HepG2 (cell line): Measurements from ENCODE around the gene SPRTN. TPM values are rescaled to one million over a fixed set of nuclear protein-coding genes. Genes with fewer than 3 reads are reported as not detected.

Source experiments
- ATAC-seq: fragments of 200-7000 bp; cut with Tn5 transposase; 3 replicates; pipeline ENCODE4 v1.9.1; 2020; ENCODE audit warnings: mild to moderate bottlenecking, moderate library complexity
- BruUV-seq: library from RNA; stranded (reverse); fragments of 400-500 nt; replicated peaks from 2 replicates; lab custom pipeline; 2021; lab: Mats Ljungman, UMichigan
- CTCF ChIA-PET: fragments of 300-600 bp; formaldehyde crosslinking; extraction: SDS; loops from one replicate; lab custom pipeline; 2021; ENCODE audit warnings: low total read pairs, inconsistent platforms, low intra/inter-chr PET ratio; lab: Yijun Ruan, JAX
- POLR2A ChIA-PET: fragments of 350-600 bp; sonication (Branson Sonifier 250); formaldehyde crosslinking; loops from one replicate; lab custom pipeline; 2020; ENCODE audit warnings: antibody characterized with exemption, inconsistent platforms; lab: Yijun Ruan, JAX
- DNase-seq: peaks from one replicate; pipeline ENCODE4 v3.0.0-alpha.2; 2015; ENCODE audit warnings: low spot score
- FAIRE-seq: peaks from 3 replicates; lab custom pipeline; 2011; peaks lifted over from hg19 to GRCh38; lab: Jason Lieb, UNC
- H2AFZ ChIP-seq: one replicate; pipeline ENCODE4 v1.6.1; 2011; ENCODE audit warnings: low read length, inconsistent platforms
- H3K27ac ChIP-seq: fragments of 300-600 bp; 3 replicates; pipeline ENCODE4 v1.8.0; 2011; ENCODE audit warnings: mixed run types, mild to moderate bottlenecking, mixed read lengths, low read length, inconsistent platforms; ENCODE audit not compliant: insufficient read depth; ENCODE audit errors: extremely low read length
- H3K27me3 ChIP-seq, 2 experiments: fragments of 200-600 bp in 1 of 2; 2 replicates in 1 of 2; 3 replicates in 1 of 2; pipeline versions ENCODE4 v1.6.0 to v1.8.0; 2011; ENCODE audit warnings: low read length in 2 of 2, mild to moderate bottlenecking in 2 of 2, moderate library complexity in 2 of 2, inconsistent platforms in 1 of 2; ENCODE audit not compliant: insufficient read depth in 2 of 2, control insufficient read depth in 1 of 2
- H3K36me3 ChIP-seq, 2 experiments: fragments of 200-600 bp in 1 of 2; replicated peaks in 1 of 2; 2 replicates in 1 of 2; 3 replicates in 1 of 2; pipeline versions ENCODE4 v1.5.1 to v1.8.0; 2011; ENCODE audit warnings: low read length in 2 of 2, inconsistent platforms in 1 of 2; ENCODE audit not compliant: insufficient read depth in 2 of 2, control insufficient read depth in 1 of 2
- H3K4me1 ChIP-seq: 2 replicates; pipeline ENCODE4 v1.5.1; 2012; ENCODE audit warnings: low read length, inconsistent platforms; ENCODE audit not compliant: insufficient read depth
- H3K4me2 ChIP-seq: 2 replicates; pipeline ENCODE4 v1.6.0; 2011; ENCODE audit warnings: low read depth, low read length, inconsistent platforms
- H3K4me3 ChIP-seq, 3 experiments: fragments of 200-600 bp in 1 of 3; sonication (generic), shearing (Covaris generic) in 1 of 3; replicated peaks in 1 of 3; 2 replicates each; pipeline ENCODE4 v1.5.1; 2011 to 2016; ENCODE audit warnings: low read length in 3 of 3, inconsistent platforms in 2 of 3, low read depth in 2 of 3, mild to moderate bottlenecking in 2 of 3, control low read depth in 1 of 3, mixed read lengths in 1 of 3; ENCODE audit not compliant: insufficient read depth in 1 of 3
- H3K79me2 ChIP-seq: one replicate; pipeline ENCODE4 v1.6.1; 2011; ENCODE audit warnings: low read length, inconsistent platforms; ENCODE audit not compliant: insufficient read depth
- H3K9ac ChIP-seq: 2 replicates; pipeline ENCODE4 v1.6.0; 2011; ENCODE audit warnings: mild to moderate bottlenecking, low read depth, low read length, inconsistent platforms; ENCODE audit not compliant: insufficient read depth
- H3K9me3 ChIP-seq: 2 replicates; pipeline ENCODE4 v1.5.1; 2012; ENCODE audit warnings: mild to moderate bottlenecking, low read length
- H4K20me1 ChIP-seq: 2 replicates; pipeline ENCODE4 v1.6.0; 2011; ENCODE audit warnings: inconsistent platforms, mild to moderate bottlenecking, low read length, moderate library complexity; ENCODE audit not compliant: insufficient read depth
- ARID5B ChIP-seq: IDR thresholded peaks from 2 replicates; pipeline ENCODE4 v1.4.0; 2020; ENCODE audit warnings: mild to moderate bottlenecking, missing genetic modification reagents
- ASH2L ChIP-seq: fragments of 300-600, 200-600 bp; sonication (generic); IDR thresholded peaks from 2 replicates; pipeline ENCODE4 v1.7.0; 2017; ENCODE audit warnings: low read depth, mild to moderate bottlenecking, moderate library complexity, mixed read lengths, low read length; ENCODE audit not compliant: insufficient read length
- ATF7 ChIP-seq, 2 experiments: fragments of 450-650 bp in 1 of 2; sonication (generic) in 1 of 2; formaldehyde crosslinking in 1 of 2; IDR thresholded peaks; 2 replicates each; pipeline versions ENCODE4 v1.4.0 to v1.6.1; 2016 to 2020; ENCODE audit warnings: antibody characterized with exemption in 1 of 2, mild to moderate bottlenecking in 1 of 2, missing genetic modification reagents in 1 of 2
- CHD2 ChIP-seq: IDR thresholded peaks from 2 replicates; pipeline ENCODE4 v1.6.1; 2011; ENCODE audit warnings: low read depth, low read length, improper control_type of control experiment
- ELF1 ChIP-seq: sonication (generic); formaldehyde crosslinking; IDR thresholded peaks from 2 replicates; pipeline ENCODE4 v1.4.0; 2020; ENCODE audit warnings: missing genetic modification reagents
- ELF3 ChIP-seq: IDR thresholded peaks from 2 replicates; pipeline ENCODE4 v1.6.1; 2016; ENCODE audit warnings: missing genetic modification reagents, missing compliant biosample characterization
- FOSL1 ChIP-seq: sonication (generic); formaldehyde crosslinking; IDR thresholded peaks from 2 replicates; pipeline ENCODE4 v1.9.0; 2021; ENCODE audit warnings: missing genetic modification reagents, borderline replicate concordance
- FOSL2 ChIP-seq: sonication (generic); formaldehyde crosslinking; IDR thresholded peaks from 2 replicates; pipeline ENCODE4 v1.4.0; 2020; ENCODE audit warnings: missing genetic modification reagents
- GABPA ChIP-seq, 2 experiments: IDR thresholded peaks; 2 replicates each; pipeline ENCODE4 v1.6.1; 2011 to 2016; ENCODE audit warnings: low read depth in 2 of 2, low read length in 1 of 2, missing biosample characterization in 1 of 2, missing genetic modification characterization in 1 of 2
- HNF4A ChIP-seq: sonication (generic); formaldehyde crosslinking; IDR thresholded peaks from 2 replicates; pipeline ENCODE4 v1.4.0; 2020; ENCODE audit warnings: missing genetic modification reagents
- RNF219 ChIP-seq: sonication (generic); formaldehyde crosslinking; IDR thresholded peaks from 2 replicates; pipeline ENCODE4 v1.5.0; 2020; ENCODE audit warnings: mild to moderate bottlenecking, missing genetic modification reagents
- SCMH1 ChIP-seq: sonication (generic); formaldehyde crosslinking; IDR thresholded peaks from 2 replicates; pipeline ENCODE4 v1.9.0; 2021; ENCODE audit warnings: missing genetic modification reagents, mild to moderate bottlenecking, borderline replicate concordance
- TEAD3 ChIP-seq: optimal IDR thresholded peaks from 2 replicates; pipeline ENCODE3; 2016; ENCODE audit warnings: borderline replicate concordance
- ZNF292 ChIP-seq: sonication (generic); formaldehyde crosslinking; IDR thresholded peaks from 2 replicates; pipeline ENCODE4 v1.8.1; 2022; ENCODE audit warnings: mild to moderate bottlenecking, low read depth, missing genetic modification reagents, borderline replicate concordance
- ZNF570 ChIP-seq: sonication (generic); formaldehyde crosslinking; IDR thresholded peaks from 2 replicates; pipeline ENCODE4 v1.4.0; 2020; ENCODE audit warnings: mild to moderate bottlenecking, missing genetic modification reagents, borderline replicate concordance
- WGBS: methylation state at CpG from one replicate; pipeline ENCODE4 v1.1.6; 2017; ENCODE audit warnings: low lambda C conversion rate; 5-methylcytosine and 5-hydroxymethylcytosine counted together
- in situ Hi-C: cut with HindIII; loops from 2 replicates; pipeline ENCODE4 v1.10.0; 2017; ENCODE audit warnings: low pct_unique_long_range_greater_than_20kb; ENCODE audit not compliant: extremely low pct_ligation_motif_present
- intact Hi-C: fragments of 100-400 bp; cut with micrococcal nuclease; formaldehyde crosslinking; loops from one replicate; pipeline ENCODE4 v1.10.0; 2022; ENCODE audit not compliant: unreplicated experiment
- polyA plus RNA-seq, 8 experiments: library from polyadenylated mRNA; depleted of rRNA in 3 of 8; stranded (reverse) in 7 of 8; unstranded in 1 of 8; fragments of >200 nt; fragmentation: Illumina TruSeq in 4 of 8; extraction: Trizol in 4 of 8; gene quantifications; 2 replicates each; pipeline versions ENCODE4 v1.2.1 to v1.2.3, GENCODE V29; 2011 to 2016; ENCODE audit warnings: low read depth in 4 of 8, missing spikeins in 1 of 8, mixed read lengths in 1 of 8; ENCODE audit not compliant: insufficient read depth in 1 of 8
- total RNA-seq, 5 experiments: library from RNA; depleted of rRNA; stranded (reverse); fragments of >200 nt; fragmentation: Illumina TruSeq; extraction: Trizol; gene quantifications; 2 replicates each; pipeline ENCODE4 v1.2.3, GENCODE V29; 2016; ENCODE audit warnings: low read depth in 1 of 5

SPRTN gene
- total and polyA plus RNA-seq, 2 of the 13 experiments (the other 11 are each of a cell fraction or from before 2014, with no cell fraction given) = 4.2 to 15.2 TPM

GRCh38 chr1:231393668-231394067, 55.6 kb downstream of the SPRTN start (continued):
- TF ChIP-seq RNF219 (CRISPR knock-in tag) (no peak), CHD2 (no peak)
- TF ChIP-seq, all 625 proteins: peak for 0

- in situ Hi-C loops (no loop called here), intact Hi-C loops (no loop called here)
- BruUV-seq = TSS peak; percentile 43
- WGBS = 57% methylated on average over 10 of the region's 10 CpGs
- Histone ChIP-seq H3K4me2 (peak overlapping the region; percentile 9), H3K4me1 (peaks cover 77% of the 10 kb centered on the region), H3K79me2 (peaks cover 96% of the 10 kb centered on the region), H3K9me3 (no peaks in the 10 kb centered on the region), H2AFZ (no peak overlapping the region), H3K9ac (0 out of 2 replicates have a peak overlapping the region, but pooled peaks have one; percentile 6), H3K36me3 (peaks cover 1 to 21% of the 10 kb centered on the region in 2 experiments; a peak in 4 of 5 replicates), H4K20me1 (peaks cover 75% of the 10 kb centered on the region), H3K27ac (peak overlapping the region; percentile 44), H3K4me3 (no peak overlapping the region), H3K27me3 (no peaks in the 10 kb centered on the region)
- ChIA-PET POLR2A (interaction anchor here (0.9 kb wide), 2 partner anchors 58 to 153 kb away, joined by 3 read pairs; partner anchors contain the start of genes EXOC8 and SPRTN), CTCF (no interaction called here)
- DNase-seq (peak; percentile 74), ATAC-seq (peak; percentile 81), FAIRE-seq (peak; percentile 43)
- TF ChIP-seq ASH2L (peak; percentile 11), ELF3 (peak; percentile 30; the same call in 1 of the 2 replicates), ELF1 (CRISPR knock-in tag) (peak; percentile 48; the same call in 1 of the 2 replicates), FOSL1 (CRISPR knock-in tag) (no peak), ZNF292 (peak; percentile 35; the same call in 1 of the 2 replicates), TEAD3 (CRISPR knock-in tag) (peak; percentile 57), HNF4A (CRISPR knock-in tag) (peak; percentile 26; the same call in 1 of the 2 replicates), FOSL2 (CRISPR knock-in tag) (peak; percentile 56), ZNF570 (CRISPR knock-in tag) (no peak), ARID5B (CRISPR knock-in tag) (peak; percentile 45), ATF7 (IDR thresholded peaks at IDR 0.05) (peak; percentile 86), ATF7 (CRISPR knock-in tag; IDR thresholded peaks at IDR 0.05) (no peak), GABPA (IDR thresholded peaks at IDR 0.05; ENCODE audit: low read depth, low read length) (no peak), GABPA (CRISPR knock-in tag; IDR thresholded peaks at IDR 0.05; ENCODE audit: low read depth) (0 out of 2 replicates have a peak, but pooled peaks have one; percentile 29), SCMH1 (CRISPR knock-in tag) (no peak)
Observed at GRCh38 chr1:231395076-231395997, 57.2 kb downstream of the SPRTN start.
